H9 (cell line): Measurements from ENCODE around the gene MUC5B. TPM values are rescaled to one million over a fixed set of nuclear protein-coding genes. Genes with fewer than 3 reads are reported as not detected.

Source experiments
- DNase-seq: peaks from one replicate; pipeline ENCODE4 v3.0.0-alpha.2; 2017
- H2AFZ ChIP-seq: one replicate; pipeline ENCODE4 v1.6.1; 2013; ENCODE audit warnings: mild to moderate bottlenecking, low read length, control low read depth, moderate library complexity
- H2AK5ac ChIP-seq: 2 replicates; pipeline ENCODE4 v1.6.1; 2013; ENCODE audit warnings: low read length, control low read depth, mixed read lengths; ENCODE audit not compliant: insufficient read length
- H2BK120ac ChIP-seq: one replicate; pipeline ENCODE4 v1.6.1; 2013; ENCODE audit warnings: low read depth, mild to moderate bottlenecking, low read length, control low read depth, inconsistent platforms; ENCODE audit not compliant: poor library complexity, severe bottlenecking
- H2BK12ac ChIP-seq: 2 replicates; pipeline ENCODE4 v1.6.1; 2013; ENCODE audit warnings: low read length, control low read depth, mixed read lengths, low read depth; ENCODE audit not compliant: insufficient read length
- H2BK15ac ChIP-seq: 2 replicates; pipeline ENCODE4 v1.6.1; 2013; ENCODE audit warnings: low read depth, low read length, control low read depth
- H2BK20ac ChIP-seq: one replicate; pipeline ENCODE4 v1.6.1; 2013; ENCODE audit warnings: low read depth, mild to moderate bottlenecking, low read length, control low read depth, inconsistent platforms; ENCODE audit not compliant: poor library complexity, severe bottlenecking
- H2BK5ac ChIP-seq: 2 replicates; pipeline ENCODE4 v1.6.1; 2013; ENCODE audit warnings: low read length, control low read depth, mixed read lengths; ENCODE audit not compliant: insufficient read length
- H3K14ac ChIP-seq: 2 replicates; pipeline ENCODE4 v1.6.1; 2013; ENCODE audit warnings: low read length, control low read depth; ENCODE audit not compliant: insufficient read depth
- H3K18ac ChIP-seq: 2 replicates; pipeline ENCODE4 v1.6.1; 2013; ENCODE audit warnings: low read depth, mild to moderate bottlenecking, mixed read lengths, low read length, control low read depth; ENCODE audit not compliant: insufficient read length
- H3K23ac ChIP-seq: 2 replicates; pipeline ENCODE4 v1.6.1; 2013; ENCODE audit warnings: low read length, control low read depth, mixed read lengths, low read depth; ENCODE audit not compliant: insufficient read length
- H3K23me2 ChIP-seq: 2 replicates; pipeline ENCODE4 v1.6.1; 2013; ENCODE audit warnings: low read depth, mild to moderate bottlenecking, mixed read lengths, low read length, control low read depth; ENCODE audit not compliant: insufficient read length, poor library complexity, severe bottlenecking
- H3K27ac ChIP-seq: 2 replicates; pipeline ENCODE4 v1.5.1; 2013; ENCODE audit warnings: low read length, control low read depth, mixed read lengths, low read depth; ENCODE audit not compliant: insufficient read length
- H3K27me3 ChIP-seq: 2 replicates; pipeline ENCODE4 v1.6.1; 2013; ENCODE audit warnings: low read length, control low read depth, inconsistent platforms; ENCODE audit not compliant: insufficient read depth
- H3K4ac ChIP-seq: 2 replicates; pipeline ENCODE4 v1.6.1; 2013; ENCODE audit warnings: low read depth, mild to moderate bottlenecking, control low read depth, inconsistent platforms, low read length, moderate library complexity
- H3K4me1 ChIP-seq: 2 replicates; pipeline ENCODE4 v1.6.1; 2013; ENCODE audit warnings: low read length, control low read depth, inconsistent platforms; ENCODE audit not compliant: insufficient read depth
- H3K4me2 ChIP-seq: 2 replicates; pipeline ENCODE4 v1.6.1; 2013; ENCODE audit warnings: low read length, control low read depth, mixed read lengths; ENCODE audit not compliant: insufficient read length, insufficient read depth
- H3K56ac ChIP-seq: 2 replicates; pipeline ENCODE4 v1.6.1; 2013; ENCODE audit warnings: low read depth, mild to moderate bottlenecking, mixed read lengths, low read length, control low read depth; ENCODE audit not compliant: insufficient read length
- H3K79me1 ChIP-seq: 2 replicates; pipeline ENCODE4 v1.6.1; 2013; ENCODE audit warnings: low read depth, mild to moderate bottlenecking, moderate library complexity, low read length, control low read depth, inconsistent platforms; ENCODE audit not compliant: insufficient read depth, poor library complexity, severe bottlenecking
- H3K79me2 ChIP-seq: 2 replicates; pipeline ENCODE4 v1.6.1; 2013; ENCODE audit warnings: low read length, control low read depth, inconsistent platforms; ENCODE audit not compliant: insufficient read depth
- H3K9ac ChIP-seq: 2 replicates; pipeline ENCODE4 v1.6.1; 2013; ENCODE audit warnings: low read length, control low read depth, mixed read lengths; ENCODE audit not compliant: insufficient read length; ENCODE audit errors: extremely low read depth
- H3K9me3 ChIP-seq: one replicate; pipeline ENCODE4 v1.6.1; 2013; ENCODE audit warnings: low read depth, low read length, inconsistent platforms; ENCODE audit not compliant: control insufficient read depth
- H3T11ph ChIP-seq: one replicate; pipeline ENCODE4 v1.6.1; 2013; ENCODE audit warnings: mild to moderate bottlenecking, low read length, control low read depth, inconsistent platforms
- H4K20me1 ChIP-seq: one replicate; pipeline ENCODE4 v1.6.1; 2013; ENCODE audit not compliant: control insufficient read depth, insufficient read length, insufficient read depth
- H4K5ac ChIP-seq: 2 replicates; pipeline ENCODE4 v1.6.1; 2013; ENCODE audit warnings: low read depth, mild to moderate bottlenecking, mixed read lengths, low read length, control low read depth; ENCODE audit not compliant: insufficient read length
- H4K8ac ChIP-seq: replicated peaks from 2 replicates; pipeline ENCODE4 v1.6.1; 2013; ENCODE audit warnings: low read length, control low read depth, mixed read lengths, low read depth; ENCODE audit not compliant: insufficient read length
- H4K91ac ChIP-seq: 2 replicates; pipeline ENCODE4 v1.6.1; 2013; ENCODE audit warnings: low read depth, mild to moderate bottlenecking, moderate library complexity, mixed read lengths, low read length, control low read depth; ENCODE audit not compliant: insufficient read length
- H3K27ac Mint-ChIP-seq, 3 experiments: 2 replicates in 2 of 3; 3 replicates in 1 of 3; pipeline ENCODE4 v1.8.0; 2020 to 2021; ENCODE audit warnings: mixed read lengths in 3 of 3, mild to moderate bottlenecking in 1 of 3, moderate library complexity in 1 of 3
- H3K27me3 Mint-ChIP-seq: 2 replicates; pipeline ENCODE4 v1.8.0; 2021; ENCODE audit warnings: low read depth, mild to moderate bottlenecking, moderate library complexity, mixed read lengths
- H3K36me3 Mint-ChIP-seq, 3 experiments: 2 replicates in 2 of 3; 3 replicates in 1 of 3; pipeline ENCODE4 v1.8.0; 2020 to 2021; ENCODE audit warnings: low read depth in 3 of 3, mixed read lengths in 3 of 3; ENCODE audit not compliant: insufficient read depth in 1 of 3
- H3K4me1 Mint-ChIP-seq, 2 experiments: 2 replicates each; pipeline ENCODE4 v1.8.0; 2020; ENCODE audit warnings: mixed read lengths in 2 of 2
- H3K4me3 Mint-ChIP-seq, 2 experiments: 2 replicates in 1 of 2; 3 replicates in 1 of 2; pipeline ENCODE4 v1.8.0; 2020 to 2021; ENCODE audit warnings: mild to moderate bottlenecking in 2 of 2, mixed read lengths in 2 of 2, moderate library complexity in 1 of 2
- H3K9me3 Mint-ChIP-seq, 2 experiments: 2 replicates in 1 of 2; 3 replicates in 1 of 2; pipeline ENCODE4 v1.8.0; 2020; ENCODE audit warnings: mild to moderate bottlenecking in 2 of 2, mixed read lengths in 2 of 2, moderate library complexity in 1 of 2
- CTCF ChIP-seq: fragments of 200-600 bp; sonication (generic); conservative IDR thresholded peaks from 3 replicates; pipeline ENCODE4 v1.8.0; 2021; ENCODE audit warnings: antibody characterized with exemption, mild to moderate bottlenecking
- WGBS: extraction: QIAGEN DNeasy Blood & Tissue Kit; methylation state at CpG from one replicate; pipeline ENCODE4 v1.1.7; 2013; ENCODE audit warnings: missing lambda C conversion rate, low lambda C conversion rate, mixed read lengths; ENCODE audit not compliant: insufficient read length; ENCODE audit errors: extremely low coverage; 5-methylcytosine and 5-hydroxymethylcytosine counted together
- total RNA-seq: library from RNA; stranded (reverse); gene quantifications from 2 replicates; pipeline ENCODE4 v1.2.1, GENCODE V29; 2021

The MUC5B gene
- total RNA-seq, 1 experiment from 2014 or later, result not detected

- Histone ChIP-seq H2AK5ac (no peak overlapping the region), H2BK120ac (no peak overlapping the region), H3K27me3 (no peaks in the 10 kb centered on the region), H4K8ac (no peak overlapping the region), H3K9ac (no peak overlapping the region), H3K56ac (no peak overlapping the region), H3K27ac (no peak overlapping the region), H3K4ac (no peak overlapping the region), H3K79me1 (peaks cover 4% of the 10 kb centered on the region), H2BK5ac (no peak overlapping the region), H2BK12ac (no peak overlapping the region), H3K9me3 (no peaks in the 10 kb centered on the region), H3K4me2 (no peak overlapping the region), H3K4me1 (no peaks in the 10 kb centered on the region), H2BK20ac (no peak overlapping the region), H2AFZ (no peak overlapping the region), H3K14ac (no peak overlapping the region), H3K23me2 (no peaks in the 10 kb centered on the region), H4K20me1 (no peaks in the 10 kb centered on the region), H2BK15ac (no peak overlapping the region), H3T11ph (no peak overlapping the region), H3K79me2 (no peaks in the 10 kb centered on the region), H3K18ac (no peak overlapping the region), H4K5ac (no peak overlapping the region), H4K91ac (no peak overlapping the region), H3K23ac (no peak overlapping the region)
- Mint-ChIP-seq H3K4me3 (no peak overlapping the region), H3K27ac (no peak overlapping the region), H3K36me3 (peaks cover 3 to 21% (median 6%) of the 10 kb centered on the region in 3 experiments; a peak in 5 of 7 replicates), H3K27me3 (no peaks in the 10 kb centered on the region), H3K4me1 (peaks cover 7 to 12% of the 10 kb centered on the region in 2 experiments), H3K9me3 (no peaks in the 10 kb centered on the region)
- WGBS, result no CpG with 5 or more reads among the region's 22 CpGs
- DNase-seq, result no peak
- TF ChIP-seq CTCF, result no peak
Measured at GRCh38 chr11:1295086-1295485, 72.2 kb downstream of the MUC5B start.
